HG02840 (cell line): ENCODE data around the gene TMEM186.
"Not testable (repeated sequence)": the region's sequence is repeated elsewhere in the genome, so short reads cannot be mapped to it uniquely, and the experiment has no call there.

Experiments used
- ATAC-seq: cut with Tn5 transposase; IDR thresholded peaks from one replicate; pipeline ENCODE4 v1.9.1; 2021; ENCODE audit warnings: mild to moderate bottlenecking, moderate library complexity, moderate number of reproducible peaks; ENCODE audit not compliant: unreplicated experiment, low FRiP score

TMEM186 gene

GRCh38 chr16:8777217-8777616 is 20.2 kb downstream of the TMEM186 start:
- ATAC-seq: no peak

- no peak for ATAC-seq
Observed at GRCh38 chr16:8776129-8776584, 21.3 kb downstream of the TMEM186 start.

GRCh38 chr16:8775359-8775758 is 22.1 kb downstream of the TMEM186 start:
- no peak for ATAC-seq

- no peak for ATAC-seq
Observed at GRCh38 chr16:8774208-8774607, 23.2 kb downstream of the TMEM186 start.

- ATAC-seq: no peak
Observed at GRCh38 chr16:8773537-8773936, 23.9 kb downstream of the TMEM186 start.

- no peak for ATAC-seq
Observed at GRCh38 chr16:8768692-8769091, 28.7 kb downstream of the TMEM186 start.

GRCh38 chr16:8768283-8768682 is 29.2 kb downstream of the TMEM186 start:
- ATAC-seq: no peak

- no peak for ATAC-seq
Observed at GRCh38 chr16:8767176-8767575, 30.3 kb downstream of the TMEM186 start.

GRCh38 chr16:8764525-8765250 is 32.8 kb downstream of the TMEM186 start:
- ATAC-seq: no peak

- ATAC-seq: no peak
Observed at GRCh38 chr16:8763899-8764298, 33.5 kb downstream of the TMEM186 start.

GRCh38 chr16:8763083-8763482 is 34.4 kb downstream of the TMEM186 start:
- ATAC-seq: no peak

- ATAC-seq: no peak
Observed at GRCh38 chr16:8762254-8762653, 35.2 kb downstream of the TMEM186 start.

GRCh38 chr16:8761078-8761477 is 36.4 kb downstream of the TMEM186 start:
- ATAC-seq: no peak

GRCh38 chr16:8760021-8760420 is 37.4 kb downstream of the TMEM186 start:
- no peak for ATAC-seq

- ATAC-seq: no peak
Observed at GRCh38 chr16:8758022-8758421, 39.4 kb downstream of the TMEM186 start.

- ATAC-seq: no peak
Observed at GRCh38 chr16:8756755-8757154, 40.7 kb downstream of the TMEM186 start.

GRCh38 chr16:8753416-8754054 is 43.9 kb downstream of the TMEM186 start:
- no peak for ATAC-seq

- ATAC-seq: no peak
Observed at GRCh38 chr16:8752706-8753105, 44.7 kb downstream of the TMEM186 start.

- no peak for ATAC-seq
Observed at GRCh38 chr16:8751481-8752311, 45.7 kb downstream of the TMEM186 start.

- ATAC-seq: not testable (repeated sequence)
Observed at GRCh38 chr16:8748944-8749343, 48.5 kb downstream of the TMEM186 start.
